OCI-LY3 (cell line): ENCODE measurements around the gene EVA1A.

Experiments used
- H2AFZ ChIP-seq: fragments of 200-600, 300-600 bp; shearing (Covaris generic); 2 replicates; pipeline ENCODE4 v1.6.0; 2014; ENCODE audit warnings: antibody characterized with exemption, low read depth, low read length
- H3K27ac ChIP-seq: fragments of 200-600, 300-600 bp; sonication (generic); 2 replicates; pipeline ENCODE4 v1.5.1; 2014; ENCODE audit warnings: mild to moderate bottlenecking, low read length, moderate library complexity, mixed read lengths
- H3K27me3 ChIP-seq: fragments of 200-600, 300-600 bp; sonication (generic); 2 replicates; pipeline ENCODE4 v1.6.1; 2014; ENCODE audit warnings: low read depth, low read length, mixed read lengths
- H3K36me3 ChIP-seq: fragments of 200-600, 300-600 bp; sonication (generic); replicated peaks from 2 replicates; pipeline ENCODE3; 2014; ENCODE audit warnings: low read depth, low read length, mixed read lengths
- H3K4me1 ChIP-seq: fragments of 300-600, 200-600 bp; sonication (generic); 2 replicates; pipeline ENCODE4 v1.6.1; 2014; ENCODE audit warnings: low read length, mixed read lengths
- H3K4me2 ChIP-seq: fragments of 200-600, 300-600 bp; sonication (generic); 2 replicates; pipeline ENCODE4 v1.6.1; 2014; ENCODE audit warnings: low read length, mixed read lengths
- H3K4me3 ChIP-seq: fragments of 300-600, 200-600 bp; sonication (generic); 2 replicates; pipeline ENCODE4 v1.5.1; 2014; ENCODE audit warnings: antibody characterized with exemption, mild to moderate bottlenecking, low read length, moderate library complexity
- H3K79me2 ChIP-seq: fragments of 300-600, 200-600 bp; shearing (Covaris generic); 2 replicates; pipeline ENCODE4 v1.6.1; 2014; ENCODE audit warnings: mild to moderate bottlenecking, low read length, mixed read lengths
- H3K9ac ChIP-seq: fragments of 300-600, 200-600 bp; shearing (Covaris generic); 2 replicates; pipeline ENCODE4 v1.6.0; 2014; ENCODE audit warnings: mild to moderate bottlenecking, low read length, moderate library complexity
- H3K9me3 ChIP-seq: fragments of 200-600, 300-600 bp; shearing (Covaris generic); 2 replicates; pipeline ENCODE4 v1.6.1; 2014; ENCODE audit warnings: low read length, mixed read lengths; ENCODE audit not compliant: insufficient read depth
- H4K20me1 ChIP-seq: fragments of 200-600, 300-600 bp; sonication (generic); 2 replicates; pipeline ENCODE4 v1.6.1; 2016; ENCODE audit warnings: low read length, mixed read lengths; ENCODE audit not compliant: insufficient read depth
- CTCF ChIP-seq: fragments of 200-600, 300-600 bp; sonication (generic); IDR thresholded peaks from 2 replicates; pipeline ENCODE4 v1.5.1; 2014; ENCODE audit warnings: antibody characterized with exemption, low read length, low read depth
- EZH2phosphoT487 ChIP-seq: fragments of 200-600 bp; shearing (Covaris generic); IDR thresholded peaks from 2 replicates; pipeline ENCODE4 v1.6.1; 2018; ENCODE audit warnings: antibody characterized with exemption, mixed run types, low read depth

EVA1A gene

GRCh38 chr2:75503048-75503607 lies 57.6 kb downstream of the EVA1A start:
- no peak overlapping the region for H2AFZ ChIP-seq
- no peaks in the 10 kb centered on the region for H4K20me1 ChIP-seq
- no peaks in the 10 kb centered on the region for H3K9me3 ChIP-seq
- no peak overlapping the region for H3K4me3 ChIP-seq
- H3K4me1 ChIP-seq: no peaks in the 10 kb centered on the region
- no peaks in the 10 kb centered on the region for H3K36me3 ChIP-seq
- no peaks in the 10 kb centered on the region for H3K27me3 ChIP-seq
- no peak overlapping the region for H3K9ac ChIP-seq
- TF ChIP-seq EZH2phosphoT487 (no peak), CTCF (no peak)
- H3K4me2 ChIP-seq: no peak overlapping the region
- H3K27ac ChIP-seq: no peak overlapping the region
- H3K79me2 ChIP-seq: no peaks in the 10 kb centered on the region

- TF ChIP-seq CTCF: no peak
- Histone ChIP-seq H3K27ac (no peak overlapping the region), H3K9ac (no peak overlapping the region), H3K4me3 (no peak overlapping the region), H3K4me2 (no peak overlapping the region), H2AFZ (no peak overlapping the region), H3K4me1 (no peaks in the 10 kb centered on the region), H4K20me1 (no peaks in the 10 kb centered on the region), H3K36me3 (no peaks in the 10 kb centered on the region), H3K27me3 (no peaks in the 10 kb centered on the region), H3K79me2 (no peaks in the 10 kb centered on the region), H3K9me3 (no peaks in the 10 kb centered on the region)
Measured at GRCh38 chr2:75500633-75501032, 60.1 kb downstream of the EVA1A start.

GRCh38 chr2:75499534-75499933 lies 61.2 kb downstream of the EVA1A start:
- Histone ChIP-seq H2AFZ (no peak overlapping the region), H3K27ac (no peak overlapping the region)

GRCh38 chr2:75498907-75499306 lies 61.8 kb downstream of the EVA1A start:
- Histone ChIP-seq H3K4me3 (no peak overlapping the region), H3K9ac (no peak overlapping the region), H3K27me3 (no peaks in the 10 kb centered on the region), H3K36me3 (no peaks in the 10 kb centered on the region), H3K4me2 (no peak overlapping the region), H4K20me1 (no peaks in the 10 kb centered on the region), H3K79me2 (no peaks in the 10 kb centered on the region), H3K27ac (no peak overlapping the region), H3K9me3 (no peaks in the 10 kb centered on the region), H3K4me1 (no peaks in the 10 kb centered on the region), H2AFZ (no peak overlapping the region)
- TF ChIP-seq CTCF (no peak), EZH2phosphoT487 (no peak)

More at GRCh38 chr2:75499534-75499933, 61.2 kb downstream of the EVA1A start:
- TF ChIP-seq CTCF: no peak
- H3K27me3 ChIP-seq: no peaks in the 10 kb centered on the region
- no peaks in the 10 kb centered on the region for H3K36me3 ChIP-seq
- no peak overlapping the region for H3K4me3 ChIP-seq
- no peak overlapping the region for H3K4me2 ChIP-seq
- no peaks in the 10 kb centered on the region for H3K79me2 ChIP-seq
- H3K9ac ChIP-seq: no peak overlapping the region
- H3K4me1 ChIP-seq: no peaks in the 10 kb centered on the region
- no peaks in the 10 kb centered on the region for H4K20me1 ChIP-seq
- H3K9me3 ChIP-seq: no peaks in the 10 kb centered on the region
